GM18526 (cell line): Measurements from ENCODE around the gene PCSK6.

Experiments
- POLR2A ChIP-seq: IDR thresholded peaks from 3 replicates; pipeline ENCODE4 v1.6.1; 2011; ENCODE audit not compliant: insufficient read length; ENCODE audit errors: extremely low read depth

The PCSK6 gene

GRCh38 chr15:101444015-101444414, 45.5 kb downstream of the PCSK6 start:
- TF ChIP-seq POLR2A = no peak

DNA sequence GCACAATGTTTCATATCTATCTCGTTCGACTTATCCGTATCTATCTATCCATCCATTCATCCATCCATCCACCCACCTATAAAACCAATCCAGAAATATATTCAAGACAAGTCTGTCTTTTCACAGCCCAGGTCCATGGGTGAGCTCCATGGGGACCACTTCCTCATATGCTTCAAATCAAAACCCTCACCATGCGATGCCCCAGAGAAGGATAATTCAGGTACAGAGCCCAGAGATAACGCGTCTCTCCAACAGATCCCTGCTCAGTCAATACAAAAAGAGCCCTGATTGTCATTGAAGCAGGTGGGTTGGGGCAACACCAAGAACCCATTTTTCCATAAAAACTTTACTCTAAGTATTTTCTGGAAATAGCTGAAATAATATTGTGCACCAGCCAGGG, 47.2 kb downstream of the PCSK6 start:
- no peak for TF ChIP-seq POLR2A

DNA sequence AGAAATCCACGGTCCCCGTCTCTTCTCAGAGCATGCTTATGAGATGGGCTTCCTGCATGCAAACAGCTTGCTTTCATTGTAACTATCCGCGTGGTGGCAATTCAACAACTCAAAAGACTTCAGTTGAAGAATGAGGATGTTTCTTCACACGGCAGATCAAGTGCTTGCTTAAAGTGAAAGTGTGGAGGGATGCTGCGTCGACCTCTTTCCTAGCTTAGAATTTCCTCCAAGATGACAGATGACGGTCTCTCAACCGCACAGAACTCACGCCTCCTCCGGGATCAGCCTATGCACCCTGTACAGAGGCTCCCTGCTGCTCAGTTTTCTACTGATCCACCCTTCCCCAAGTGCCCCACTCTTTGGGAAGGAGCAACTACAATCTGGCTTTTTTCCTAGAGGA, 47.8 kb downstream of the PCSK6 start:
- no peak for TF ChIP-seq POLR2A

- TF ChIP-seq POLR2A = no peak
Observed at GRCh38 chr15:101440846-101441590, 48.5 kb downstream of the PCSK6 start.

- no peak for TF ChIP-seq POLR2A
Observed at GRCh38 chr15:101439920-101440319, 49.6 kb downstream of the PCSK6 start.

GRCh38 chr15:101439285-101439919, 50.1 kb downstream of the PCSK6 start:
- no peak for TF ChIP-seq POLR2A

DNA sequence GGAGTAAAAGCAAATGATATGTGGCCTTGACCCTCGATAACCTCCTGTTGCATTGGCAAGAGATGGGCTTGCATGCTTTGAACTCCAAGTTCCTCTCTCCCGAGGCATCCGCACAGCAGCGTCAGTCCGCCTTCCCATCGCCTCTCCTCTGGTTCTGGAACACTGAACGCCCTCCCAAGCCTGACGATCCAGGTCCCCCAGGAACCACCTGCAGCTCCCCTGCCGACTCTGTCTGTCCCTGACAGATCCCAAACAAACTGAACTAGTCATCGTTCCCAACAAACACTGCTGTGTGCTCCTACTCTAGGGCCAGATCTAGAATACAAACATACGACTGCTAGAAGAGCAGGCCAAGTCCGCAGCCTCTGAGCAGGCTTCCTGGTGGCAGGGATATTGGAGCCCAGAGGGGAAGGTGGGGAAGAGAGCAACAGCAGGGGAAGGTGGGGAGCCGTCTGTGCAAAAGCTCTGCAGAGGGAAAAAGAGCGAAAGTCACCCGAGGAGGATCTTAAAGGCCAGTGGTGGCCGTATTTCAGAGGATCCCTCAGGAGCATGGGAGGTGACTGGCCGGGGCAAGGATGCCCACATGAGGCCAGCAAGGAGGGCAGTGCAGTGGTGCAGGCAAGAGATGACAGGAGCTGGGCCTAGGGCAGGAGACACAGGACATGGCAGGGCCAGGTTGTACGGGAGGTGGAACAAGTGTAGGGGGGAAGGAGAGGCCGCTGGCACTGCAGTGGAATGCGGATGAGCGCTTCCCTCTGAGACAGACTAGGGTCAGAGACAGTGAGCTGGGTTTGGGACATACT, 50.8 kb downstream of the PCSK6 start:
- no peak for TF ChIP-seq POLR2A

DNA sequence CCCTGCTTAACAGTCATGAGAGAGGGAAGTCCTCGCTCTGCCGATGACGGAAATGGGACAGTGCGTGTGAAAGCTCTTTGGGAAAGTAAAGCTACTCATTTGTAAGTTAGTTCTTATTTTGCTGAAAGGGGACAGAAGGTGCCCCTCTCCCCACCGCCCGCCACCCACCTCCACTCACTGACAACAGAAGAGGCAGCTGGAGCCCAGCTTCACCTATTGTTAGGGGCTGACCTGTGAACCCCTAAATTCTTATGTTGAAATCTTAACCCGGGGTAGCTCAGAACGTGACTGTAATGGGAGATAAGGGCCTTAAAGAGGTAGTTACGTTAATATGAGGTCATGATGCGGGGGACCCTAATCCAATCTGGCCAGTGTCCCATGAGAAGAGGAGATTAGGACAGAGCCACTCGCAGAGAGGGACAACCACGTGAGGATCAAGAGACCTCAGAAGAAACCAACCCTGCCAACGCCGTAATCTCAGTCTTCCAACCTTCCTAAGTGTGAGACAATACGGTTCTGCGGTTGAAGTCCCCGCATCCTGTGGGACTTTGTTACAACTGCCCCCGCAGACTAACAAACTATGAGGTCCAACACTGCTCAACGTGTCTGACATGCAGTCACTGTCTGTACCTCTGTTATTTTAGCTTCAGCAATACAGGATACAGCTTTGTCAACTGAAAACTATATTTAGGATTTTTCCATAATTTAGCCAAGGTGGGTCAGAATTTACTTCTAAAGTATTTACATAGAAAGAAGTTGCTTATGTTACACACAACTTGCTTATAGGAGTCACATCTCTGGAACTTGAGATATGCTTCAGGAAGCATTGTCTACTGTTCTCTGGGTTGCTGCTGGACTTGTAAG, 51.7 kb downstream of the PCSK6 start:
- TF ChIP-seq POLR2A = no peak

DNA sequence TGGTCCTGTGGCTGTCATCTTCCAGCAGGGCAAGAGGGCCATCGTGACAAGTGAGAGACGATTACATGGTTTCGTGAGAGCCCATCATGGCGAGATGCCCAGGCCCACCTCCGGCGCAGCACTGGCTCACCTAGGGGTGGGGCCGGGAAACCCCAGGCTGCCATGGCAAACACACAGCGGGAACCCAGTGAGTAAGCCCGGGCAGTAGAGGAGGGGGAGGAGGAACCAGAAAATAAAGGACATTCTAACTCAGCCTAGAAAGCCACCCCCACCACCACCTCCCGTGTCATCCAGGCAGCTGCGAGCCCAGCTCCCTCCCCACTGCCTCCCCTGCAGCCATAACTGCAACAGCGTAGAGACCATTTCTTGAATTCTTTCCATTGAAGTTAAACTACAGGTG, 52.3 kb downstream of the PCSK6 start:
- TF ChIP-seq POLR2A = no peak

- TF ChIP-seq POLR2A = no peak
Observed at GRCh38 chr15:101436526-101436925, 53.0 kb downstream of the PCSK6 start.

DNA sequence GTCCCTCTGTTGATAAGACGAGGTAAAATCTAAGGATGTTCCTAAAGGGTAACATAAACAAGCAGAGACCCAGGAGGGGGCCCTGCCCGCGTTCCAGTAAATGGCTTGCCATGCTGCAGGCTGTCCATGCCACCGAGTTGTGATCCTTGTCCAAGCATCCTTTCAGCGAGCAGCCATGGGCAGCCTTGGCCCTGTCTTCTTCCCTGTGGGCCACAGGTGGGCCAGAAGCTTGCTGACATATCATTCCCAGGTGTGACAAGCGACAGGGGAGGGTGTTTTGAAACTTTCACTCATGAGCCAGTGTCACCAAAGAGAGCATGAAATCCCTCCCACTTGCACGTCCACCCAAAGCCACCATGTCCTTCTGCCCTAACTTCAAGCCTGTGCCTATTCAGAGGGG, 53.7 kb downstream of the PCSK6 start:
- no peak for TF ChIP-seq POLR2A

GRCh38 chr15:101434032-101434920, 55.2 kb downstream of the PCSK6 start:
- no peak for TF ChIP-seq POLR2A

DNA sequence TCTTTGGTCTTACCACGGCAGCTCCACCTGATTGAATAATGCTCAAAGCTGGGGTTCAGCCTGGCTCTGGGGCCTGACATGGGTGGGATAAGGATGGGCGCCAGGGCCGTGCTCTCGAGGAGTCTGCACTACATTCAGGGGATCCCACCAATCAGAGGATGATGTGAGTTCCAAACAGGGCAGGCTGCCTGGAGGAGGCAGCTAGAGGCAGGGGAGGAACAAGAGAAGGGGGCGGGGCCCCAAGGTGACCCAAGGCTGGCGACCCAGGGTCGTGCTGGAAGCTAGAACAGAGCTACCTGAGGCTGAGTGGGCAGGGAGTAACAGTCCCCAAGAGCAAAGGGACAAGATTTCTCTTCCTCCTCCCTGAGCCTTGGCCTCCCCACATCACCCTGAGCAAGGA, 56.1 kb downstream of the PCSK6 start:
- TF ChIP-seq POLR2A = no peak

DNA sequence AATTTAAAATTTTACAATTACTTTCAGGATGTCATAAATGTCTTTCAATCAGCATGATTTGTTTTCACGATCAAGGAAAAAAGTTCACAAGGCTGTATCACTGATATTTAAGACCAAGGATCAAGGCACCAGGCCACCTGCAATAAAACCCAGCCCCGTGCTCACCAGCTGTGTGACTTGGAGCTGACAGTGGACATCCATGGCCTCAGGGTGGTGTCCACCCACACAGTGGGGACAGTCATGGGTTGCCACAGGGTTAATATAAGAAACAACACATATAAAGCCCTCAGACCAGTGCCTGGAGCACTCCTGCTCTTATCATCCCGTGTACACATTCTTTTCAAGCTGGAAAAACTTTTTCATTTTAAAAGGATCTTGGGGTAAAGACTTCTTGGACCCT, 56.5 kb downstream of the PCSK6 start:
- no peak for TF ChIP-seq POLR2A
